Stimulated activated effector memory CD8-positive, alpha-beta T cell treated with anti-CD3 and anti-CD28 coated beads, Interleukin-12 subunit alpha, Interleukin-12 subunit beta, amount 100 ng/mL, for 72 hours (primary cell): ENCODE results near the gene CYP3A7.
"Not testable (repeated sequence)": the region's sequence is repeated elsewhere in the genome, so short reads cannot be mapped to it uniquely, and the experiment has no call there.

Experiments used
- ATAC-seq: fragments of 150-1000 bp; cut with Tn5 transposase; 2 replicates; pipeline ENCODE4 v1.10.0; 2021
- DNase-seq, 2 donors: peaks; one replicate each; pipeline ENCODE4 v3.0.0; 2021 to 2022; ENCODE audit warnings: low spot score in 2 of 2
- H3K27ac Mint-ChIP-seq: one replicate; pipeline ENCODE4 v1.8.0; 2022; ENCODE audit warnings: mild to moderate bottlenecking, mixed read lengths
- H3K36me3 Mint-ChIP-seq: one replicate; pipeline ENCODE4 v1.8.0; 2022; ENCODE audit warnings: mild to moderate bottlenecking, mixed read lengths
- H3K4me1 Mint-ChIP-seq: one replicate; pipeline ENCODE4 v1.8.0; 2022; ENCODE audit warnings: mixed read lengths
- H3K4me3 Mint-ChIP-seq: one replicate; pipeline ENCODE4 v1.8.0; 2022; ENCODE audit warnings: mild to moderate bottlenecking, mixed read lengths
- H3K9me3 Mint-ChIP-seq: one replicate; pipeline ENCODE4 v1.8.0; 2022; ENCODE audit warnings: mixed read lengths

The CYP3A7 gene

DNA sequence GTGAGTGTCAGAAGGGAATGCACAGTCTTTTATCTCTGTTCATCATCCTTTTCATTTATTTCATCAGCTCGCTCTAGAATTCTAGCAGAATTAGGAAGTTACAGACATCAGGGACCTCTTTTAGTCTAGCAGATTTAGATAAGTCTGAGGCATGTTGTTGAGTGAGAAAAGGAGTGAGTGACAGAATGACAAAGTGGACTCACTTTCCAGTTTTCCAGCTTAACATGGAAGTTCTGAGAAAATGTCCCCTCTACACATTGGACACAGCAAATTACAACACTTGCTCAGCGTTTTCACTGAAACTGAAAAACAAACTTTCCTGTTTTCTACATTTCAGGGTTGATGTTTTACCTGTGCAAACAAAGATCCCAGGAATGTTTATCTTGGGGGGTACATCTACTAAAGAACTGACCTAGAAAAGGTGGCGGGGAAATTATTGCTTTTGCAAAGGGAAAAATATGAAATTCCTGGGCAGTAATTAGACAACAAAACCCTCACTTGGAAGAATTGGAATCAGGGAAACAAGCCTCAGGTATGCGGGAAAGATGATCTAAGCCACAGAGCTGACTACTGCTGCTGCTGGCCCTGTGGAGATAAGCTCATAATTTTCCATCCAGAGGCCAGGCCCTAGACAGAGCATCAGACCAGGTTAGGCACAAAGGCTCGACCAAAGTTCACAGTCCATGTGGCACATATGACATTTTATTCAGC is 40.6 kb downstream of the CYP3A7 start:
- ATAC-seq (no peak), DNase-seq (no peak)
- no peak overlapping the region for H3K27ac Mint-ChIP-seq
- no peak overlapping the region for H3K4me3 Mint-ChIP-seq
- no peaks in the 10 kb centered on the region for H3K36me3 Mint-ChIP-seq
- no peaks in the 10 kb centered on the region for H3K4me1 Mint-ChIP-seq
- H3K9me3 Mint-ChIP-seq = no peaks in the 10 kb centered on the region

DNA sequence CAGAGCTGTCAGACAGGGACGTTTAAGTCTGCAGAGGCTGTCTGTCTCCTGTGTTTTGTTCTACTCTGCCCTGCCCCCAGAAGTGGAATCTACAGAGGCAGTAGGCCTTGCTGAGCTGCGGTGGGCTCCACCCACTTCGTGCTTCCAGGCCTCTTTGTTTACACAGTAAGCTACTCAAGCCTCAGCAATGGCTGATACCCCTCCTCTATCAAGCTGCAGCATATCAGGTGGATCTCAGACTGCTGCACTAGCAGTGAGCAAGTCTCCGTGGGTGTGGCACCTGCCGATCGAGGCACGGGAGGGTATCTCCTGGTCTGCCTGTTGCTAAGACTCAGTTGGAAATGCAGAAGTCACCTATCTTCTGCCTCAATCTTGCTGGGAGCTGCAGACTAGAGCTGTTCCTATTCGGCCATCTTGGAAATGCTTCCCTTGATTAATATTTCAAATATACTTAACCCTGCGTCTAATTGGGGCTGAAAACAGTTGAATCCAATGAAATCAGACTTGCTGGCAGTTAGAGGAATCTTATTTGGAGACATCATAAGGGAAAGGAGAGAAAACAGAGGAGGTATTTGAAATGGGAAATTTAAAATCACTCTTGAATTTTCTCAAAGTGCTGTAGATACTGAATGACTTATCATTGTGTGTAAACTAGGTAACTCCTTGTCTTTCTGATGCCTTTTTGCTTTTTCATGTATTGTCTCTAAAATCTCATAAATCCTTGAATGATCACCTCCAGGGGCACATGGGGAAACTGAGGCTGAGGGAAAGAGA is 41.4 kb downstream of the CYP3A7 start:
- no peaks in the 10 kb centered on the region for H3K36me3 Mint-ChIP-seq
- H3K27ac Mint-ChIP-seq = no peak overlapping the region
- no peaks in the 10 kb centered on the region for H3K9me3 Mint-ChIP-seq
- no peaks in the 10 kb centered on the region for H3K4me1 Mint-ChIP-seq
- DNase-seq = no peak
- no peak overlapping the region for H3K4me3 Mint-ChIP-seq
- ATAC-seq = no peak

DNA sequence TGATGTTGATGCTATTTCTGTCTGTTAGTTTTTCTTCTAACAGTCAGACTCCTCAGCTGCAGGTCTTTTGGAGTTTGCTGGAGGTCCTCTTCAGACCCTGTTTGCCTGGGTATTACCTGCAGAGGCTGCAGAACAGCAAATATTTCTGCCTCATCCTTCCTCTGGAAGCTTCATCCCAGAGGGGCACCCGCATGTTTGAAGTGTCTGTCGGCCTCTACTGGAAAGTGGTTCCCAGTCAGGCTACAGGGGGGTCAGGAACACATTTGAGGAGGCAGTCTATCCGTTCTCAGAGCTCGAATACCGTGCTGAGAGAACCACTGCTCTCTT is 41.9 kb downstream of the CYP3A7 start:
- H3K27ac Mint-ChIP-seq = no peak overlapping the region
- H3K9me3 Mint-ChIP-seq = no peaks in the 10 kb centered on the region
- no peaks in the 10 kb centered on the region for H3K36me3 Mint-ChIP-seq
- ATAC-seq (no peak), DNase-seq (no peak)
- H3K4me1 Mint-ChIP-seq = no peaks in the 10 kb centered on the region
- no peak overlapping the region for H3K4me3 Mint-ChIP-seq

DNA sequence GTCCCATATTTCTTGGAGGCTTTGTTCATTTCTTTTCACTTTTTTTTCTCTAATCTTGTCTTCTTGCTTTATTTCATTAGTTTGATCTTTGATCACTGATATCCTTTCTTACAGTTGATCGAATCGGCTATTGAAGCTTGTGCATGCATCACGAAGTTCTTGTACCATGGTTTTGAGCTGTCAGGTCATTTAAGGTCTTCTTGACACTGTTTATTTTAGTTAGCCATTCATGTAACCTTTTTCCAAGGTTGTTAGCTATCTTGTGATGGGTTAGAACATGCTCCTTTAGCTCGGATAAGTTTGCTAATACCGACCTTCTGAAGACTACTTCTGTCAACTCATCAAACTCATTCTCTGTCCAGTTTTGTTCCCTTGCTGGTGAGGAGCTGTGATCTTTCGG is 42.4 kb downstream of the CYP3A7 start:
- not testable (repeated sequence) for DNase-seq, H3K9me3 Mint-ChIP-seq, H3K4me3 Mint-ChIP-seq, H3K4me1 Mint-ChIP-seq, H3K27ac Mint-ChIP-seq, ATAC-seq, H3K36me3 Mint-ChIP-seq

DNA sequence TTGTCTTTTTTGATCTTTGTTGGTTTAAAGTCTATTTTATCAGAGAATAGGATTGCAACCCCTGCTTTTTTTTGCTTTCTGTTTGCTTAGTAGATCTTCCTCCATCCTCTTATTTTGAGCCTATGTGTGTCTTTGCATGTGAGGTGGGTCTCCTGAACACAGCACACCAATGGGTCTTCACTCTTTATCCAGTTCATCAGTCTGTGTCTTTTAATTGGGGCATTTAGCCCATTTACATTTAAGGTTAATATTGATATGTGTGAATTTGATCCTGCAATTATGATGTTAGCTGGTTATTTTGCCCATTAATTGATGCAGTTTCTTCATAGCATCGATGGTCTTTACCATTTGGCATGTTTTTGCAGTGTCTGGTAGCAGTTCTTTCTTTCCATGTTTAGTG is 43.3 kb downstream of the CYP3A7 start:
- not testable (repeated sequence) for DNase-seq, H3K4me1 Mint-ChIP-seq

DNA sequence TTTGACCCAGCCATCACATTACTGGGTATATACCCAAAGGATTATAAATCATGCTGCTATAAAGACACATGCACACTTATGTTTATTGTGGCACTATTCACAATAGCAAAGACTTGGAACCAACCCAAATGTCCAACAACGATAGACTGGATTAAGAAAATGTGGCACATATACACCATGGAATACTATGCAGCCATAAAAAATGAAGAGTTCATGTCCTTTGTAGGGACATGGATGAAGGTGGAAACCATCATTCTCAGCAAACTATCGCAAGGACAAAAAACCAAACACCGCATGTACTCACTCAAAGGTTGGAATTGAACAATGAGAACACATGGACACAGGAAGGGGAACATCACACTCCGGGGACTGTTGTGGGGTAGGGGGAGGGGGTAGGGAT is 44.1 kb downstream of the CYP3A7 start:
- not testable (repeated sequence) for DNase-seq, H3K4me1 Mint-ChIP-seq, H3K9me3 Mint-ChIP-seq, H3K27ac Mint-ChIP-seq, H3K4me3 Mint-ChIP-seq, ATAC-seq, H3K36me3 Mint-ChIP-seq

More for the DNA sequence above, 43.3 kb downstream of the CYP3A7 start:
- ATAC-seq, H3K9me3 Mint-ChIP-seq, H3K4me3 Mint-ChIP-seq, H3K27ac Mint-ChIP-seq, H3K36me3 Mint-ChIP-seq: not testable (repeated sequence)

DNA sequence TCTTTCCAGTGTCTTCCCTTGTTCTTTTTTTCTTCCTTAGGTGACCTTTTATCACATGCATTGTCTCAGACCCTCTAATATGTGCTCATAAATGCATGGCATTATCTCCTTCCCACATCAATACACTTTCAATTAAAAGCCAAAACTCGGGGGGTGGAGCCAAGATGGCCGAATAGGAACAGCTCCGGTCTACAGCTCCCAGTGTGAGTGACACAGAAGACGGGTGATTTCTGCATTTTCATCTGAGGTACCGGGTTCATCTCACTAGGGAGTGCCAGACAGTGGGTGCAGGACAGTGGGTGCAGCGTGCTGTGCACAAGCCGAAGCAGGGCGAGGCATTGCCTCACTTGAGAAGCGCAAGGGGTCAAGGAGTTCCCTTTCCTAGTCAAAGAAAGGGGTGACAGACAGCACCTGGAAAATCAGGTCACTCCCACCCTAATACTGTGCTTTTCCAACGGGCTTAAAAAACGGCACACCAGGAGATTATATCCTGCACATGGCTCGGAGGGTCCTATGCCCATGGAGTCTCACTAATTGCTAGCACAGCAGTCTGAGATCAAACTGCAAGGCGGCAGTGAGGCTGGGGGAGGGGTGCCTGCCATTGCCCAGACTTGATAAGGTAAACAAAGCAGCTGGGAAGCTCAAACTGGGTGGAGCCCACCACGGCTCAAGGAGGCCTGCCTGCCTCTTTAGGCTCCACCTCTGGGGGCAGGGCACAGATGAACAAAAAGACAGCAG is 49.0 kb downstream of the CYP3A7 start:
- not testable (repeated sequence) for H3K4me1 Mint-ChIP-seq, H3K36me3 Mint-ChIP-seq, H3K4me3 Mint-ChIP-seq, DNase-seq, H3K27ac Mint-ChIP-seq, H3K9me3 Mint-ChIP-seq, ATAC-seq

DNA sequence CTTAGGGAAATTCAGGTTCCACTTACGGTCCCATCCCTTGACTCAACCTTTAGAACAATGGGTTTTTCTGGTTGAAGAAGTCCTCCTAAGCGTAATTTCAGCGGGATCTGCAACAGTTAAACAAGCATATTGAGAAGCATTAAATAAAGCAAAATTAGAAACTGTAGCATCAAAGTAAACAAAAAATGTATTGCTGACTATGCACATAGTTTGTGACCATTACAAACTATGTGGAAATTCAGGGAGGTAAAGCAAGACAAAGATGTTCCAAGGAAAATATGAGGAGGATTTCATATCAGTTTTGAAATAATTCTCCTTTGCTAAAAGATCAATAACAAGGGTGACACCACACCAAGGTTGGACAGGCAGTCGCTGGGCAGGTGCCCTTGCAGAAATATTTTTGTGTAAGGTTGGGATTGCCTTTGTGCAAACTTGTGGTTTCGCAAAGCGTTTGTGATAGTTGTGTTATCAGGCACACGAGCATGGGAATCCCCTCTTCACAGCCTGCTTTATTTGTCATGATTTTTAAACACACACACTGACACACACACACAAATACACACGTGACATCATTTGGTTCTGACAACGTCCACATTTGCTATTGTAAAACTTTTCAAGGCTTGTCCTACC is 49.8 kb downstream of the CYP3A7 start:
- H3K36me3 Mint-ChIP-seq = no peaks in the 10 kb centered on the region
- no peak for DNase-seq
- H3K27ac Mint-ChIP-seq = no peak overlapping the region
- no peak overlapping the region for H3K4me3 Mint-ChIP-seq
- no peak for ATAC-seq
- no peaks in the 10 kb centered on the region for H3K4me1 Mint-ChIP-seq
- H3K9me3 Mint-ChIP-seq = no peaks in the 10 kb centered on the region

DNA sequence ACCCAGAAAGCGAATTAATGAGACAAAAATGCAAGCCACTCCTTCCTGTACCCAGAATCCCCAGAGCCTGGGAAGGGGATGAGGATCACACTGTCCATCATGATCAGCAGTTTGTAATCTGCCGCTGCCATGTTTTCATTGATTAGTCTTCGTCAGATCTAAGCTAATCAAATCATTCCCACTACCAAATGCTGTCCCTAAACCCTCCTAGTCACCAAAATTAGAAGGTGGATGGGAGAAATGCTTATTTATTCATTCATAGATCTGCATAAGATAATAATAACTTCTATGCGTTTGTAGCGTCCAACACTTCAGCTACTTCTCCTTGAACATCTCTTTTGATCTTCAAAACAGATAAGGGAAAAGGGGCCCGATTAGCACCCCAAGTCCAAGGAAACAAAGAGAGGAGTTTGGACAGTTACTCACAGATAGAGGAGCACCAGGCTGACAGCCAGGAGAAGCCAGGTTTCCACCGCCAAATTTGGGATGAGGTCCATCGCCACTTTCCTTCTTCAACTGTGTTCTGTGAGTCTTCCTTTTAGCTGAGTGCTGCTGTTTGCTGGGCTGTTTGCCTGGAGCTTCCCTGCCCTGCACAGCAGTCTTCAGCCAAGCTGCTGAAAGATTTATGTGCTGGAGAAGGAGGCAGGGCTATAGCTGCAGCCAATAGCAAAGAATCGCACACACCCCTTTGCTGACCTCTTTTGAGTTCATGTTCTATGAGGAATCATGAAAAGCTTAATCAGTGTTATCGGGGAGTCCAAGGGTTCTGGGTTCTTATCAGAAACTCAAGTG is 55.4 kb downstream of the CYP3A7 start, which contains the start of gene CYP3A5:
TSS of gene CYP3A5 (minus strand) at position 597 of the 792 bp plus-strand sequence. CDS start at position 497, 100 bp downstream.
- Mint-ChIP-seq H3K9me3 (no peaks in the 10 kb centered on the region), H3K36me3 (no peaks in the 10 kb centered on the region), H3K4me3 (no peak within 1 kb of the TSS), H3K27ac (no peak within 1 kb of the TSS), H3K4me1 (peaks cover 13% of the 10 kb centered on the region)
- ATAC-seq = no peak
- no peak for DNase-seq

DNA sequence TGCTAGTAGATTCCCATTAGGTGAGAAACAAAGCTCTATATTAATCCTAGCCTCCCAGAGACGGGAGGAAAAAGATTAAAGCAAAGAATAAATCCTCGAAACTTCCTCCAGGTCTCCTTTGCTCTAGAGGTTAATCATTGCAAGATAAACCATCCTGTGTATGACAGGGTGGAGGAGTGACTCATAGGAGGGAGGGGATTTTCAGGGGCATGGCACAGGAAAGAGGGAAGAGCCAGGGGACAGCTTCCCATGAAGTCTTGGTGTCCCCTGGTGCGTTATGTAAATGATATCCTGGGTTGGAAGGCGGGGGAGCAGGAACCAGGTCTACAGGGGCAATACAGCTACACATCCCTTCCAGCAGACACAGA is 56.0 kb downstream of the CYP3A7 start:
- Mint-ChIP-seq H3K4me3 (no peak overlapping the region), H3K4me1 (peaks cover 13% of the 10 kb centered on the region), H3K9me3 (no peaks in the 10 kb centered on the region), H3K36me3 (no peaks in the 10 kb centered on the region), H3K27ac (no peak overlapping the region)
- ATAC-seq (no peak), DNase-seq (no peak)

DNA sequence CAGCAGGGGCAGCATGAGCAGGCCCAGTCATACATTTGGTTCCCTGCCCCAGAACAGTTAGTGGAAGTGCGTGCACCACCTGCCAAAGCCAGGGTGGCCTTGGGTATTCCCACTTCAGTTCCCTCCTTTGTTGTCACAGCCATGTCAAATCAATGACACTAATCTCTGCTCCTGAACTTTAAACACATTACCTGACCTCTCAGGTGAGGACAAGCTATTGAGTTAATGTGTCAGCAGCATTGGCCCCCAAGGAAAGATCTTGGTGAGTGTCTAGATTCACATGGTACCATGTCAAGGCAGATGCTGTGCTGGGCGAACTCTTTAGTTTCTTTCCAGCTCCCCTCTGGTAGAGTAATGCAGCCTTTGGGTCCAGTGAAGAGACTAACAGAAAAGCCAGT is 57.3 kb downstream of the CYP3A7 start:
- Mint-ChIP-seq H3K9me3 (no peaks in the 10 kb centered on the region), H3K36me3 (no peaks in the 10 kb centered on the region), H3K4me1 (peaks cover 13% of the 10 kb centered on the region), H3K4me3 (no peak overlapping the region), H3K27ac (no peak overlapping the region)
- ATAC-seq (no peak), DNase-seq (no peak)

DNA sequence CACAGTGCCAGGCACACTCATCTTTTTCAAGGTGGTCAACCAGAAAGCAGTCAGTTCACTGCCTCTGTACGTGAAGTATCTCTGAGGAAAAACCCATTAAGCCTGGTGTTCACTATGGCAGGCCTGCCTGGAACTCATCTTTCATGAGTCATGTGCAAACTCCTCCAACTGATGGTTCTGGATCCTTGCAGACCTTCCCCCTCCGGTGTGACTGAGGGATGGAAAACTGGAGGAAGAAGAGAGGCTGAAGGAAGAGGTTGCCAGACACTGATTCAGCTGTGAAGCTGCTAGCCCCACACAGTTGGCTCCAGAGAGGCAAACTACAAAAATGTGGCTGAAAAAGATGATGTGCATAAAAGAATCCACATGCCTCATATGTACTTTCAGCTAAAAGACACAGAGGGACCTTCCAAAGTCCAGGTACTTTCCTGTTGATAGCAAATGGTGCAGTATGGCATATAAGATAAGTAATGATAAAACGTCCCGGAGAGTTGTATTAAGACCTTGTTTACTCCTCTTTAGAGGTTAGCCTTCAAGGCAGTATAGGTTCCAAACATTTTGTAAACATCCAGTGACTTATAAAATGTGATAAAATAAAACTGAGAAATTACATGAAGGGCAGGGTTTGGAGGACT is 57.9 kb downstream of the CYP3A7 start:
- DNase-seq = no peak
- ATAC-seq = no peak
- H3K27ac Mint-ChIP-seq = no peak overlapping the region
- H3K4me3 Mint-ChIP-seq = no peak overlapping the region
- H3K36me3 Mint-ChIP-seq = no peaks in the 10 kb centered on the region
- no peaks in the 10 kb centered on the region for H3K9me3 Mint-ChIP-seq
- peaks cover 13% of the 10 kb centered on the region for H3K4me1 Mint-ChIP-seq

DNA sequence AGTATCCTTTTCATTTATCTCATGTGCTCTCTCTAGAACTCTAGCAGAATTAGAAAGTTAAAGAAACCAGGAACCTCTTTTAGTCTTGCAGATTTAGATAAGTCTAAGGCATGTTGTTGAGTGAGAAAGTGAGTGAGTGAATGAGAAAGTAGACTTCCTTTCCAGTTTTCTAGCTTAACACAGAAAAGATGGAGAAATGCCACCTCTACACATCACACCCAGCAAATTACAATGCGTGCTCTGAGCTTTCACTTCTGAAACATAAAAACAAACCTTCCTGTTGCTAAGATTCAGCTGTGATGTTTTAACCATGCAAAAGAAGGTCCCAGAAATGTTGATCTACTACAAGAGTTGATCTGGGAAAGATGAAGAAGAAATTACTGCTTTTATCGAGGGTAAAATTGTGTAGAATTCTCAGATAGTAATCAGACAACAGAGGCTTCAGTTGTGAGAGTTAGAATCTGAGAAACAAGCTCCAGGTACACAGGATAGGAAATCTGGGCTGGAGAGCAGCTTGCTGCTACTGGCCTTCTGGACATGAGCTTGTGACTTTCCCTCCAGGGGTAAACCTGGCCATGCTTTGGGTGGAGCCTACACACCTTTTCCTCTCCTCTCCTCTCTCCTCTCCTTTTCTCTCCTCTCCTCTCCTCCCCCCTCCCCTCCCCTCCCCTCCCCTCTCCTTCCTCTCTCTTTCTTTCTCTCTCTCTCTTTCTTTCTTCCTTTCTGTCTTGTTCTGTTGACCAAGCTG is 59.8 kb downstream of the CYP3A7 start:
- Mint-ChIP-seq H3K4me1 (peaks cover 13% of the 10 kb centered on the region), H3K4me3 (no peak overlapping the region), H3K9me3 (no peaks in the 10 kb centered on the region), H3K36me3 (no peaks in the 10 kb centered on the region), H3K27ac (peak overlapping the region; percentile 88)
- ATAC-seq = no peak
- no peak for DNase-seq

DNA sequence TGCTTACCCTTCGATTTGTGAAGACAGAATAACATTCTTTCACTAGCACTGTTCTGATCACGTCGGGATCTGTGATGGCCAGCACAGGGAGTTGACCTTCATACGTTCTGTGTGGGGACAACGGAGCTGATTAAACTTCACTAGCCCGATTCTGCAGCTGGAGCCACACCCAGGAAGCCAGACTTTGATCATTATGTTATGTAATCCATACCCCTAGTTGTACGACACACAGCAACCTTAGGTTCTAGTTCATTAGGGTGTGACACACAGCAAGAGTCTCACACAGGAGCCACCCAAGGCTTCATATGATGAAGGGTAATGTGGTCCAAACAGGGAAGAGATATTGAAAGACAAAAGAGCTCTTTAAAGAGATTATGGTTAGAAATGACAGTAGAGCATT is 62.4 kb downstream of the CYP3A7 start:
- Mint-ChIP-seq H3K9me3 (no peaks in the 10 kb centered on the region), H3K27ac (peak overlapping the region; percentile 37), H3K4me1 (peaks cover 13% of the 10 kb centered on the region), H3K4me3 (no peak overlapping the region), H3K36me3 (no peaks in the 10 kb centered on the region)
- ATAC-seq (no peak), DNase-seq (no peak)
